Omental fat pad (tissue), 4 donors: Measurements from ENCODE around the gene PLK5. TPM values are rescaled to one million over a fixed set of nuclear protein-coding genes. Genes with fewer than 3 reads are reported as not detected.

ENCODE experiments used
- ATAC-seq: fragments of 150-250 bp; one replicate; pipeline ENCODE4 v1.9.1; 2016; ENCODE audit warnings: mild to moderate bottlenecking, moderate library complexity; ENCODE audit not compliant: low FRiP score
- DNase-seq: peaks from one replicate; pipeline ENCODE4 v3.0.0-alpha.2; 2019; ENCODE audit warnings: low spot score
- CTCF ChIP-seq, 3 donors: fragments of 450-650 bp; IDR thresholded peaks; one replicate each; pipeline ENCODE4 v1.5.1; 2016 to 2017; ENCODE audit warnings: antibody characterized with exemption in 3 of 3, mild to moderate bottlenecking in 3 of 3, moderate library complexity in 2 of 3
- total RNA-seq, 4 donors: library from RNA; depleted of rRNA; stranded (reverse); fragments of >200 nt; gene quantifications; one replicate each; pipeline ENCODE4 v1.1.0, GENCODE V29; 2016

PLK5 gene
- total RNA-seq, 4 donors from 2014 or later: not detected

- TF ChIP-seq CTCF (IDR thresholded peaks at IDR 0.05): no peak
- ATAC-seq: no peak
- no peak for DNase-seq
Observed at GRCh38 chr19:1511318-1512317, 12.3 kb upstream of the PLK5 start.

- DNase-seq (no peak), ATAC-seq (peak; percentile 24)
- TF ChIP-seq CTCF (IDR thresholded peaks at IDR 0.05): no peak
Observed at GRCh38 chr19:1512671-1513498, 11.0 kb upstream of the PLK5 start, which contains the start of gene ADAMTSL5. ADAMTSL5 (minus strand) TSS chr19:1513019; CDS start chr19:1510943, 2,076 bp downstream.

GRCh38 chr19:1513499-1514294 lies 10.2 kb upstream of the PLK5 start:
- DNase-seq (no peak), ATAC-seq (peak; percentile 11)
- TF ChIP-seq CTCF (IDR thresholded peaks at IDR 0.05): no peak

- ATAC-seq (no peak), DNase-seq (no peak)
- TF ChIP-seq CTCF (IDR thresholded peaks at IDR 0.05): no peak
Observed at GRCh38 chr19:1514295-1514661, 9.6 kb upstream of the PLK5 start.

- no peak for DNase-seq
- no peak for ATAC-seq
- TF ChIP-seq CTCF (IDR thresholded peaks at IDR 0.05): no peak
Observed at GRCh38 chr19:1514986-1515721, 8.7 kb upstream of the PLK5 start.

GRCh38 chr19:1516395-1516753 lies 7.5 kb upstream of the PLK5 start:
- no peak for ATAC-seq
- TF ChIP-seq CTCF (IDR thresholded peaks at IDR 0.05): no peak
- no peak for DNase-seq
